ENCODE data around the gene CSTB. TPM values are rescaled to one million over a fixed set of nuclear protein-coding genes. Genes with fewer than 3 reads are reported as not detected.

Gene CSTB
- total RNA-seq, 2 donors from 2014 or later = 2.3 to 8.4 TPM

- DNase-seq (ENCODE audit: low spot score) (no peak), ATAC-seq (ENCODE audit: insufficient number of reproducible peaks, low FRiP score, low read depth) (no peak)
- Histone ChIP-seq H3K27ac (no peak overlapping the region), H3K4me3 (no peak overlapping the region), H3K27me3 (replicated peaks; ENCODE audit: insufficient read depth) (no peaks in the 10 kb centered on the region), H3K9me3 (no peaks in the 10 kb centered on the region), H3K36me3 (no peaks in the 10 kb centered on the region), H3K4me1 (ENCODE audit: control insufficient read depth in 1 of 2, low read depth in 2 of 2) (peaks cover 0 to 14% of the 10 kb centered on the region in 2 donors)
- no peak for TF ChIP-seq CTCF (IDR thresholded peaks at IDR 0.05)
Measured at GRCh38 chr21:43815991-43816390, 39.9 kb upstream of the CSTB start.

GRCh38 chr21:43815107-43815613, 39.1 kb upstream of the CSTB start:
- Histone ChIP-seq H3K4me3 (no peak overlapping the region), H3K27me3 (replicated peaks; ENCODE audit: insufficient read depth) (no peaks in the 10 kb centered on the region), H3K9me3 (no peaks in the 10 kb centered on the region), H3K4me1 (ENCODE audit: control insufficient read depth in 1 of 2, low read depth in 2 of 2) (peaks cover 0 to 20% of the 10 kb centered on the region in 2 donors), H3K36me3 (no peaks in the 10 kb centered on the region), H3K27ac (no peak overlapping the region)
- TF ChIP-seq CTCF (IDR thresholded peaks at IDR 0.05) = no peak
- no peak for DNase-seq (ENCODE audit: low spot score)
- ATAC-seq (ENCODE audit: insufficient number of reproducible peaks, low FRiP score, low read depth) = no peak

GRCh38 chr21:43814215-43815106, 38.4 kb upstream of the CSTB start:
- Histone ChIP-seq H3K9me3 (no peaks in the 10 kb centered on the region), H3K27me3 (replicated peaks; ENCODE audit: insufficient read depth) (no peaks in the 10 kb centered on the region), H3K27ac (no peak overlapping the region), H3K4me1 (ENCODE audit: control insufficient read depth in 1 of 2, low read depth in 2 of 2) (peaks cover 0 to 20% of the 10 kb centered on the region in 2 donors), H3K4me3 (no peak overlapping the region), H3K36me3 (no peaks in the 10 kb centered on the region)
- TF ChIP-seq CTCF (IDR thresholded peaks at IDR 0.05) = no peak
- ATAC-seq (ENCODE audit: insufficient number of reproducible peaks, low FRiP score, low read depth) (no peak), DNase-seq (ENCODE audit: low spot score) (no peak)

DNA sequence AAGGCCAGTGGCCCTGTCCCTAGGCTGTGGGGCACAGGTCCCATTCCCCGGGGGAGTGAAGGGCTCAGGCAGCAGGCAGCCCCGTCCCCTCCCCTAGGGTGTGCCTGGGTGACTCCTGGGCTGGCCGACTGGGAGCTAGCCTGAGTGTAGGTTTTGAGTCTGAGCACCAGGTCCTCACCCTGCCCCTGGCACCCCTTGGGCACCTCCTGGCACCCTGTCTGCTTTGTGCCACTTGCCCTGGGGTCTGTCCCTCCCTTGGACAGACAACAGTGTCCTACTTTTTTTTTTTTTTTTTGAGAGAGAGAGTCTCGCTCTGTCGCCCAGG, 37.5 kb upstream of the CSTB start:
- ATAC-seq (ENCODE audit: insufficient number of reproducible peaks, low FRiP score, low read depth) (no peak), DNase-seq (ENCODE audit: low spot score) (no peak)
- Histone ChIP-seq H3K27ac (no peak overlapping the region), H3K9me3 (no peaks in the 10 kb centered on the region), H3K36me3 (no peaks in the 10 kb centered on the region), H3K27me3 (replicated peaks; ENCODE audit: insufficient read depth) (no peaks in the 10 kb centered on the region), H3K4me3 (no peak overlapping the region), H3K4me1 (ENCODE audit: control insufficient read depth in 1 of 2, low read depth in 2 of 2) (peaks cover 0 to 20% of the 10 kb centered on the region in 2 donors)
- TF ChIP-seq CTCF (IDR thresholded peaks at IDR 0.05) = no peak

- Histone ChIP-seq H3K27ac (no peak overlapping the region), H3K9me3 (no peaks in the 10 kb centered on the region), H3K4me3 (no peak overlapping the region), H3K27me3 (replicated peaks; ENCODE audit: insufficient read depth) (no peaks in the 10 kb centered on the region), H3K36me3 (no peaks in the 10 kb centered on the region), H3K4me1 (ENCODE audit: control insufficient read depth in 1 of 2, low read depth in 2 of 2) (peaks cover 0 to 20% of the 10 kb centered on the region in 2 donors)
- no peak for DNase-seq (ENCODE audit: low spot score)
- no peak for TF ChIP-seq CTCF (IDR thresholded peaks at IDR 0.05)
- ATAC-seq (ENCODE audit: insufficient number of reproducible peaks, low FRiP score, low read depth) = no peak
Measured at GRCh38 chr21:43812957-43813655, 37.0 kb upstream of the CSTB start.

Data from thoracic aorta (tissue), 2 donors.